ENCODE measurements around the gene PLB1.

GRCh38 chr2:28469304-28469703, 26.6 kb upstream of the PLB1 start:
- TF ChIP-seq CTCF (IDR thresholded peaks at IDR 0.05; ENCODE audit: insufficient read depth, low read length) (no peak), POLR2AphosphoS5 (IDR thresholded peaks at IDR 0.05; ENCODE audit: low read depth) (no peak), SPI1 (IDR thresholded peaks at IDR 0.05; ENCODE audit: borderline replicate concordance, low read depth) (no peak), GABPA (IDR thresholded peaks at IDR 0.05; ENCODE audit: low read depth) (no peak), REST (IDR thresholded peaks at IDR 0.05; ENCODE audit: insufficient replicate concordance, low read depth) (no peak)
